Fibroblast of pulmonary artery (primary cell): ENCODE results near the gene SMYD3.

Source experiments
- DNase-seq: peaks from one replicate; pipeline ENCODE4 v3.0.0-alpha.2; 2010; ENCODE audit warnings: low read depth
- H3K4me3 ChIP-seq: replicated peaks from 2 replicates; pipeline ENCODE4 v1.5.1; 2011; ENCODE audit warnings: low read depth, mild to moderate bottlenecking, control low read depth, low read length, moderate library complexity
- CTCF ChIP-seq: IDR thresholded peaks from 2 replicates; pipeline ENCODE4 v1.5.1; 2011; ENCODE audit warnings: mild to moderate bottlenecking, control low read depth, low read length, inconsistent platforms; ENCODE audit errors: missing control alignments

SMYD3 gene

GRCh38 chr1:246437961-246438360 lies 69.1 kb downstream of the SMYD3 start:
- DNase-seq, result no peak
- H3K4me3 ChIP-seq, result no peak overlapping the region
- TF ChIP-seq CTCF, result no peak

- no peak overlapping the region for H3K4me3 ChIP-seq
- peak; percentile 60 for DNase-seq
- no peak for TF ChIP-seq CTCF
Observed at GRCh38 chr1:246435421-246436041, 71.5 kb downstream of the SMYD3 start.

- no peak for TF ChIP-seq CTCF
Observed at GRCh38 chr1:246434335-246434734, 72.7 kb downstream of the SMYD3 start.

GRCh38 chr1:246428542-246429308 lies 78.4 kb downstream of the SMYD3 start:
- peak; percentile 63 for DNase-seq
- H3K4me3 ChIP-seq, result no peak overlapping the region

More at GRCh38 chr1:246434335-246434734, 72.7 kb downstream of the SMYD3 start:
- H3K4me3 ChIP-seq, result no peak overlapping the region
- no peak for DNase-seq

GRCh38 chr1:246427611-246428010 lies 79.5 kb downstream of the SMYD3 start:
- TF ChIP-seq CTCF, result no peak
- no peak overlapping the region for H3K4me3 ChIP-seq
- no peak for DNase-seq

More at GRCh38 chr1:246428542-246429308, 78.4 kb downstream of the SMYD3 start:
- no peak for TF ChIP-seq CTCF

- no peak for DNase-seq
- no peak overlapping the region for H3K4me3 ChIP-seq
- no peak for TF ChIP-seq CTCF
Observed at GRCh38 chr1:246425895-246426294, 81.2 kb downstream of the SMYD3 start.
